HL-60/S4 treated with retinoic acid at 250 ng/mL for 4 days and 3 days (cell line): Measurements from ENCODE around the gene CTSH.

Experiments used
- in situ Hi-C: fragments of 300-500 bp; cut with MboI; formaldehyde crosslinking; loops from 2 replicates; pipeline ENCODE4 v1.7.0; 2022; ENCODE audit warnings: low sequenced_read_pairs

The CTSH gene, protein sequence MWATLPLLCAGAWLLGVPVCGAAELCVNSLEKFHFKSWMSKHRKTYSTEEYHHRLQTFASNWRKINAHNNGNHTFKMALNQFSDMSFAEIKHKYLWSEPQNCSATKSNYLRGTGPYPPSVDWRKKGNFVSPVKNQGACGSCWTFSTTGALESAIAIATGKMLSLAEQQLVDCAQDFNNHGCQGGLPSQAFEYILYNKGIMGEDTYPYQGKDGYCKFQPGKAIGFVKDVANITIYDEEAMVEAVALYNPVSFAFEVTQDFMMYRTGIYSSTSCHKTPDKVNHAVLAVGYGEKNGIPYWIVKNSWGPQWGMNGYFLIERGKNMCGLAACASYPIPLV

GRCh38 chr15:78944669-78945407 lies at the start of gene CTSH:
TSS of gene CTSH (minus strand) at chr15:78945046. CDS start at chr15:78944981, 65 bp downstream.
- in situ Hi-C loops, result no loop called here

DNA sequence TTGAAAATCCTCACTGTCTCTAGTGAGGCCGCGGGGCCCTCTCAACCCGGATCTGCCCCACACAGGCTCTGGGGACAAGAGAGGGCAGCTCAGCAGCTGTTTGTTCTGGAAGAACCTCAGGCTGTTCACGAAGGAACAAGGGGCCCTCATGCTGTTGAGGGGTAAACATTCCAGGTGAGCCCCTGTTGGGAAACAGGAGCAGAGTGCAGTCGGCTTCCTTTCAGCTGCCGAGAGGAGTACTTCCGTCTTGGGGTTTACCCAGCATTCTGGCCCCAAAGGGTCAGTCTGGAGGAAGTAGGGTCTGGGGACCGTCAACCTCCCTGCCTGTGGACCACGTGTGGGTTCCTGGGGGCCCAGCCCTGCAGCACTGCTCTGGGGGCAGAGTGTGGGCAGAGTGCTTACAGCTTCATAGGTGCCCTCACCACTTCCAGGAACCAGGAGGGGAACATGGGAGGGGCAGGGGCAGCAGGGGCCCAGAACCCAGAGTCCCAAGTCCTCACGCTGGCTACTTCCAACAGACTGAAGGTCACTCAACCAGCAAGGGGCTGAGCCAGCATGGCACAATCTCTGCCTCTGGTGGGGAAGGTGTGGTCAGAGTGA lies 49.2 kb upstream of the CTSH start:
- in situ Hi-C loops, result no loop called here

DNA sequence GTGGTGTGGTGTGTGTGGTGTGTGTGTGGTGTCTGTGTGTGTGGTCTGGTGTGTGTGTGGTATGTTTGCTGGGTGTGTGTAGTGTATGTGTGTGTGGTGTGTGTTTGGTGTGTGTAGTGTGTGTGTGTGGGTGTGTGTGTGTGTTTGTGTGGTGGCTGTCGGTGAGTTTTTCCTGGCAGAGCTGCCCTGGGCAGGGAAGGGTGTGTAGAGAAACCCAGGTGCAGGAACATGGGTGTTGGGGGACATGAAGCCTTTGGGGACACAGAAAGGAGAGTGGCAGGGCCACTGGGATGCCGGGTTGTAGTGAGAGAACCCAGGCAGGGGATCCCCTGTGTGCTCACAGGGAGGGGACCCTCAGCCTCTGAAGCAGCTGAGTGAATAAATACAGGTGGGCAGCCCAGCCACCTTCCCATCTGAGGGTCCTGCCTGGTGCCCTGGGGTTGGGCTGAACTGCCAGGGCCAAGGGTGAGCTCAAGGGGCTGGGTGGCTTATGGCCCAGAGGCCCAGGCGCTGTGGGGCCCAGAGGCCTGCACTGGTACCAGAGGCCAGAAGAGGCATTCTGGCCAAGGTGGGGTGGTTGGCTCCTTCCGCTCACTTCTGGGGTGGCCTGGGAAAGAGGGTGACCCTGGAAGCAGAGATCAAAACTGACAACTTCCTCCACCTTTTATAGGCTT lies 48.5 kb upstream of the CTSH start:
- in situ Hi-C loops, result no loop called here

DNA sequence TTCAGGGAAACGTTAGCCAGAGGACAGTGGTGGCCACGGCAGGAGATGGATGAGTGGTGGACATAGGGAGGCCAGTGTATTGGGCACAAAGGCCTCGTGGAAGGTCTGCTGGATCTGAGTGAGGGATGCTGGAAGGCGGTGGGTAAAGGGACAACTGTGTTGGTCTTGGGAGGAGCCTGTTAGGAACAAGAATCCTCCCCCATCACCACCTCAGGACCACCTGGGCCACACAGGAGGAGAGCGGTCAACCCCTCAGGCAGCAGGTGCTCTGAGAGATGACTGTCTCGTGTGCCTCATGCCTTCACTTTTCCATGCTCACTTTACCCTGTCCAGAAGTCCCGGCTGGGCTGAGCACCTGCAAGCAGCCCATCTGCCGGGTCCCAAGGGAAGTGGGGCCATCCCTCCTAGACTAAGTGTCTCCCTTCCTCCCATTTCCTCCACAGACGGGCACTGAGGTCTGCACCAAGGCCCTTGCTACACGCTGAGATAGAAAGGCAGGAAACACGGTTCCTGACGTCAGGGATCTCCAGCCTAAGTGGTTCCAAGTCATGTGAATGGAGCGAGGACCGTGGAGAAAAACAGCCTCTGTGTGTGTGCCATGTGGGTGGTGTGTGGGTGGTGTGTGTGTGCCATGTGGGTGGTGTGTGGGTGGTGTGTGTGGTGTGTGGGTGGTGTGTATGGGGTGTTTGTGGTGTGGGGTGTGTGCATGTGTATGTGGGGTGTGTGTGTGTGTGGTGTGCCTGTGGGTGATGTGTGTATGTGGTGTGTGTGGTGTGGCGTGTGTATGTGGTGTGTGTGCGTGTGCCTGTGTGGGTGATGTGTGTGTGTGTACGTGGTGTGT lies 47.8 kb upstream of the CTSH start:
- in situ Hi-C loops, result no loop called here

- in situ Hi-C loops, result no loop called here
Observed at GRCh38 chr15:78991879-78992278, 47.0 kb upstream of the CTSH start.

- in situ Hi-C loops, result no loop called here
Observed at GRCh38 chr15:78991476-78991875, 46.6 kb upstream of the CTSH start.

GRCh38 chr15:78990278-78990677 lies 45.4 kb upstream of the CTSH start:
- in situ Hi-C loops, result no loop called here

- in situ Hi-C loops, result no loop called here
Observed at GRCh38 chr15:78989701-78990240, 44.9 kb upstream of the CTSH start.

DNA sequence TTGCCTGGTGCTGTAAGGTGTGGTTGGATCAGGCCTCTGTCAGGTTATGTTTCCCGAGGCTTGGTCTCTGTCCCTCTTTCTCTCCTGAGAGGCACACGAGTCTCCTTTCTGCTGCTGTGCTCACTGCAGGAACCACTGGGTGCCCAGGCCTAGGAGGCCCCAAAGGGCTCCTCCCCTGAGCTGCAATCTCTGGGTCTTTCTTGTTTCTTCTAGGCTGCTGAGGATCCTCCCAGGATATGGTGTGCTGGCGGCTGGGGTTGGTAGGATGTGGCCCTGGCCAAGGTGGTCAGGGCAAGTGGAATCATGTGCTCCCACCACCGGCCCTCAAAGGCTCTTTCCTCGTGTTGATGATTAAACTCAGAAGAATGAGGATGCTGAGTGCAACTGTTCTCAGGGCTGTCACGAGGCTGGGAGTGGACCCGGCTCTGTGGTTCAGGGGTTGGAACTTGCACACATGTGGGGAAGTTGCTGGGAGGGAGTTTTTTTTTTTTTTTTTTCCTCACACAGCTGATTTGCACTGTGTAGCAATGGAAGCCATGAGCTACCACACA lies 43.6 kb upstream of the CTSH start:
- in situ Hi-C loops, result no loop called here

GRCh38 chr15:78987556-78988360 lies 42.9 kb upstream of the CTSH start:
- in situ Hi-C loops, result no loop called here

DNA sequence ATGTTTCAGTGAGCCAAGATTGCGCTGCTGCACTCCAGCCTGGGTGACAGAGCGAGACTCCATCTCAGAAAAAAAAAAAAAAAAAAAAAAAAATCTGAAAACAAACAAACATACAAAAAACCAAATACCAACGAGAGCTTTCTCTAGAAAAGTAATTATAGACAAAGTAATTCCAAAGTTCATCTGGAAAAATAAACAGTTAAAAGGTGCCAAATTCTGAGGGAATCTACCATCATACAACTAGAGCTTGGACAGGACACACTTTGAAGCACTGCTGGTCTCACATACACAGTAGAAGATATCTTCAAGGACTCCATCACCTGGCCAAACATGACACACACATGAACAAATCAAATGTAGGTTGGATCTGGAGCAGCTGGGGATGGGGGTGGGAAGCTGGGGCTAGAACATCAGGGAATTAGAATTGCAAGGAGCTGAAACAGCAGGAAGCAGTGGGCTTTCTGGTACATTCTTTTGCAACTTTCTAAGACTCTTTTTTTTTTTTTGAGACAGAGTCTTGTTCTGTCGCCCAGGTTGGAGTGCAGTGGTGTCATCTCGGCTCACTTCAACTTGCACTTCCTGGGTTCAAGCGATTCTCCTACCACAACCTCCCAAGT lies 41.1 kb upstream of the CTSH start:
- in situ Hi-C loops, result no loop called here

- in situ Hi-C loops, result no loop called here
Observed at GRCh38 chr15:78984041-78984440, 39.2 kb upstream of the CTSH start.

DNA sequence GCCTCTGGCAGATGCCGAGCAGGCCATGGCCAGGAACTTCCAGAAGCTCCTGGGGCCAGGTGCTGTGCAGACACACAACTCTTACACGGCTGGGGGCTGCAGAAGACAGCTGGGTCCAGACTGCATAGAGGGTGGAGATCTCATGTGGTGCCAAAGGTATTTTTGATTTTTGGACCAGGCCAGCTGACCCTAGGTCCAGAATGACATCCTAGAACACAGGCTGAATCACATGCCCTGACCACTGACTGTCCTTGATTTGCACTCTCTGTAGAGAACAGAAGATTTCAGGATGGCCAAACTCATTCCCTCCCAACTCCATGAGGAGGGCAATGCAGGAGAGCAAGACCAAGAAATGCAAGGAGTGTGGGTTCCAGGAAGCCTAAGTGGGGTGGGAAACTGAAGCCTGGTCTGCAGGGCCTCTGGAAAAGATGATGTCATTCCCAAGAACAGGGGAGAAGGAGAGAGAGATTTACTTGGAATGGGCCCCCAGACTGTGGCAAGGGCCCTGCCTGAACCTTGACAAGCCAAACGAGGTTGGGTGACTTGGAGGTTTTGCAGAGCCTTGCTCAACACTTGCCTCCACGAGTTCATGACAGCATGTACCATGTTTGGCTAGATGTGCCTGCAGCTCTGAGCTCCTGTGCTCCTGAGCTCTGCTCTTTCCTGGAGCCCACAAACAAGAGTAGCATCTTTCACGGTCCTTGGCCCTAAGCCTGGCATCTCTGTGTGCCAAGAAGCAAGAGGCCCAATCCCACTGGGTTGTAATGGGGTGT lies 38.5 kb upstream of the CTSH start:
- in situ Hi-C loops, result no loop called here

DNA sequence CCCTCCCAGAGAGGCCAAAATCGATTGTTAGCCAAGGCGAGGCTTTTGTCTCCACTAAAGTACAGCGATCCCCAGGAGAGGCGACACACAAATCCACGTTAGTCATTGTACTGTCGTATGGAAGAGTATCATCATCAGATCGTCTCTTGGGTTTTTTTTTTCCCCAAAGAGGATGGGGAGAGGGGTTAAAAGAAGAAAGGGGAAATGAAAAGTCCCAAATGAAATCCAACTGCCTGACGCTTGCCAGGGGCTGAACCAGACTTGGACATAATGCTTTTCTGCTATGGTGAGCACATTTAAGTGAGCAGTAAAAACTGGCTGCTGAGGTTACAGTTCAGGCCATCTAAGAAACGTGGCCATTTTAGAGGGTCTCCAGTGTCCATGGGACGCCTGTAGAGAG lies 37.9 kb upstream of the CTSH start:
- in situ Hi-C loops, result no loop called here

GRCh38 chr15:78981532-78982313 lies 36.9 kb upstream of the CTSH start:
- in situ Hi-C loops, result no loop called here

DNA sequence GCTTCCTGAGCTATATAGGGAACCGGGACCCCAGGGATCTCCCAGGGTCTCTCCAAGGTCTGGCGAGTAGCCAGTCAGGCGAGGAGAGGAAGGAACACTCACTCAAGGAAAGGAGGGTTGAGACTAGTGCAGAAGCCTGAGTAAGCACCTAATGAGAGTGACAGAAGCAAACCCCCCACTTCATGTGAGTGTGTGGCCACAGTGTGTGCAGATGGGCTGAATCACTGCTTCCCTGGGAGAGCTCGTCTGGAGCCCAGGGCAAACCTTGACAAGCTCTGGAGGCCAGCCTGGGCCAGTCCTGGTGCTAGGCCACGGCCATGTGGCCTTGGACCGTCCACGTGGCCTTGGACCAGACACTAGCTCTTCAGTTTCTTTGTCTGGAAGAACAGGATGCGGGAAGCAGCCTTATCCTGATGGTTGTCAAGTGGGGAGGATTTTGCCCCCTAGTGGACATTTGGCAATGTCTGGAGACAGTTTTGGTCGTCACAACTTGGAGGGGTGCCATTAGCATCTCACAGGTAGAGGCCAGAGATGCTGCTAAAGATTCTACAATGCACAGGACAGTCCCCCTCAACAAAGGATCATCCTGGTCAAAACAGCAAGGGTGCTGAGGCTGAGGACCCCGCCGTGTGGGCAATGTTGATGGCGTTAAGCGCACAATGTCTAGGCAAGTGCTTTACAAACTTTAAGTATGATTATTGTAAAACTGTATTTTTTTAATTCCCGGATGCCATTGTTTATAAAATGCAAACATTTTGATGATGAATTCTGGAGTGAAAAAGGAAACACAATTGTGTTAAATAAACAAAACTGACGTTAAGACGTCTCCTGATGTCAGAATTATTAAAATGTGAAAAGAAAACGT lies 34.8 kb upstream of the CTSH start:
- in situ Hi-C loops, result no loop called here
